Osteocyte (in vitro differentiated cells): ENCODE data around the gene SLC16A5. TPM values are rescaled to one million over a fixed set of nuclear protein-coding genes. Genes with fewer than 3 reads are reported as not detected.
A peak's percentile ranks its signal among the peaks of the same experiment; 100 is the strongest.

Source experiments
- DNase-seq: peaks from one replicate; pipeline ENCODE4 v3.0.0; 2021; ENCODE audit warnings: mixed read lengths; ENCODE audit not compliant: unreplicated experiment; ENCODE audit errors: extremely low spot score
- H3K27ac Mint-ChIP-seq: one replicate; pipeline ENCODE4 v1.8.0; 2021; ENCODE audit warnings: mild to moderate bottlenecking, mixed read lengths; ENCODE audit not compliant: unreplicated experiment
- H3K27me3 Mint-ChIP-seq: one replicate; pipeline ENCODE4 v1.8.0; 2021; ENCODE audit warnings: mixed read lengths; ENCODE audit not compliant: unreplicated experiment
- H3K36me3 Mint-ChIP-seq: one replicate; pipeline ENCODE4 v1.8.0; 2021; ENCODE audit warnings: mixed read lengths; ENCODE audit not compliant: unreplicated experiment
- H3K4me1 Mint-ChIP-seq: one replicate; pipeline ENCODE4 v1.8.0; 2021; ENCODE audit warnings: mixed read lengths; ENCODE audit not compliant: unreplicated experiment
- H3K4me3 Mint-ChIP-seq: one replicate; pipeline ENCODE4 v1.8.0; 2021; ENCODE audit warnings: mild to moderate bottlenecking, moderate library complexity, mixed read lengths; ENCODE audit not compliant: unreplicated experiment
- H3K9me3 Mint-ChIP-seq: one replicate; pipeline ENCODE4 v1.8.0; 2021; ENCODE audit warnings: mixed read lengths; ENCODE audit not compliant: unreplicated experiment
- total RNA-seq: library from RNA; stranded (reverse); gene quantifications from 2 replicates; pipeline ENCODE4 v1.2.1, GENCODE V29; 2021
- TF ChIP-seq, protein P1 (sequence below): fragments of 200-600 bp; sonication (generic); IDR thresholded peaks from 2 replicates; pipeline ENCODE4 v1.5.0; 2021; ENCODE audit warnings: antibody characterized with exemption, mild to moderate bottlenecking, moderate library complexity

SLC16A5 gene
- total RNA-seq, 1 donor from 2014 or later = 7.0 TPM

- Mint-ChIP-seq H3K4me1 (peaks cover 29% of the 10 kb centered on the region), H3K27me3 (no peaks in the 10 kb centered on the region), H3K9me3 (no peaks in the 10 kb centered on the region), H3K36me3 (peaks cover 11% of the 10 kb centered on the region), H3K27ac (peak overlapping the region; percentile 85), H3K4me3 (peak overlapping the region; percentile 89)
- TF ChIP-seq, protein P1, sequence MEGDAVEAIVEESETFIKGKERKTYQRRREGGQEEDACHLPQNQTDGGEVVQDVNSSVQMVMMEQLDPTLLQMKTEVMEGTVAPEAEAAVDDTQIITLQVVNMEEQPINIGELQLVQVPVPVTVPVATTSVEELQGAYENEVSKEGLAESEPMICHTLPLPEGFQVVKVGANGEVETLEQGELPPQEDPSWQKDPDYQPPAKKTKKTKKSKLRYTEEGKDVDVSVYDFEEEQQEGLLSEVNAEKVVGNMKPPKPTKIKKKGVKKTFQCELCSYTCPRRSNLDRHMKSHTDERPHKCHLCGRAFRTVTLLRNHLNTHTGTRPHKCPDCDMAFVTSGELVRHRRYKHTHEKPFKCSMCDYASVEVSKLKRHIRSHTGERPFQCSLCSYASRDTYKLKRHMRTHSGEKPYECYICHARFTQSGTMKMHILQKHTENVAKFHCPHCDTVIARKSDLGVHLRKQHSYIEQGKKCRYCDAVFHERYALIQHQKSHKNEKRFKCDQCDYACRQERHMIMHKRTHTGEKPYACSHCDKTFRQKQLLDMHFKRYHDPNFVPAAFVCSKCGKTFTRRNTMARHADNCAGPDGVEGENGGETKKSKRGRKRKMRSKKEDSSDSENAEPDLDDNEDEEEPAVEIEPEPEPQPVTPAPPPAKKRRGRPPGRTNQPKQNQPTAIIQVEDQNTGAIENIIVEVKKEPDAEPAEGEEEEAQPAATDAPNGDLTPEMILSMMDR = no peak
- DNase-seq = no peak
These were observed 64.8 kb downstream of the SLC16A5 start for GRCh38 chr17:75152523-75152921.

GRCh38 chr17:75152922-75153779 is 65.4 kb downstream of the SLC16A5 start:
- peak overlapping the region; percentile 89 for H3K4me3 Mint-ChIP-seq
- H3K27ac Mint-ChIP-seq = peak overlapping the region; percentile 85
- TF ChIP-seq, protein P1 = no peak
- H3K4me1 Mint-ChIP-seq = peaks cover 29% of the 10 kb centered on the region
- H3K9me3 Mint-ChIP-seq = no peaks in the 10 kb centered on the region
- no peaks in the 10 kb centered on the region for H3K27me3 Mint-ChIP-seq
- DNase-seq = no peak
- H3K36me3 Mint-ChIP-seq = peaks cover 5% of the 10 kb centered on the region

DNA sequence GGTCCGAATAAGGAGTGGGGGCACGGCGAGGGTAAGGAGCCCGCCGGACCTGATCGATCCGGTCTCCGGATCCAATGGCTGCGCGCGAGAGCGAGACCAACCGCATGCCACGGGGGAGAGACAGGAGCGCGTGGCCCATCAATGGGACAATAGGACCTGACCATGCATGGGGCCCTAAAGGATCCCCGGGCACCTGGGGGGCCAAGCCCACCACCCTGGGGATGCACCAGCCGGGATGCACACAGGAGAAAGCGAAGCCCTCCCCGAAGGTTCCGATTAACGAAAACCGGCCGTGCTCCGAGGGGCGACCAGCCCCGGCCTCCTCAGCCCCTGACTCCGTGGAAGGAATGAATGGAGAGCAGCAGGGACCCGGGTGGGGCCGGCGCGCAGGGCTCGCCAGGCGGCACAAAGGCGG is 66.0 kb downstream of the SLC16A5 start:
- Mint-ChIP-seq H3K4me1 (peaks cover 29% of the 10 kb centered on the region), H3K27me3 (no peaks in the 10 kb centered on the region), H3K4me3 (peak overlapping the region; percentile 89), H3K27ac (peak overlapping the region; percentile 85), H3K9me3 (no peaks in the 10 kb centered on the region), H3K36me3 (peaks cover 2% of the 10 kb centered on the region)
- TF ChIP-seq, protein P1 = no peak
- no peak for DNase-seq

GRCh38 chr17:75154195-75155106 is 66.7 kb downstream of the SLC16A5 start, which contains the start of gene JPT1:
JPT1 (minus strand) TSS chr17:75154512; CDS start chr17:75154397, 115 bp downstream.
- H3K9me3 Mint-ChIP-seq = no peaks in the 10 kb centered on the region
- H3K36me3 Mint-ChIP-seq = peaks cover 2% of the 10 kb centered on the region
- peak within 1 kb of the TSS; percentile 89 for H3K4me3 Mint-ChIP-seq
- TF ChIP-seq, protein P1 = no peak
- H3K27ac Mint-ChIP-seq = peak within 1 kb of the TSS; percentile 85
- peak; percentile 99 for DNase-seq
- H3K4me1 Mint-ChIP-seq = peaks cover 29% of the 10 kb centered on the region
- no peaks in the 10 kb centered on the region for H3K27me3 Mint-ChIP-seq
